OCI-LY7 (cell line): ENCODE measurements around the gene KIF1A. TPM values are rescaled to one million over a fixed set of nuclear protein-coding genes. Genes with fewer than 3 reads are reported as not detected.

Experiments
- BruUV-seq: library from RNA; stranded (reverse); fragments of 400-500 nt; replicated peaks from 2 replicates; lab custom pipeline; 2021; lab: Mats Ljungman, UMichigan
- CTCF ChIA-PET: fragments of 300-600 bp; sonication (Branson Sonifier 250); formaldehyde crosslinking; loops from one replicate; lab custom pipeline; 2022; ENCODE audit warnings: antibody characterized with exemption; ENCODE audit not compliant: unreplicated experiment; lab: Charles Lee
- POLR2A ChIA-PET: fragments of 300-600 bp; sonication (Branson Sonifier 250); formaldehyde crosslinking; loops from one replicate; lab custom pipeline; 2022; ENCODE audit warnings: antibody characterized with exemption; lab: Charles Lee
- DNase-seq: peaks from one replicate; pipeline ENCODE4 v3.0.0-alpha.2; 2015; ENCODE audit warnings: low spot score
- H2AFZ ChIP-seq: fragments of 200-600 bp; sonication (generic), shearing (Covaris generic); 2 replicates; pipeline ENCODE4 v1.6.1; 2014; ENCODE audit warnings: mild to moderate bottlenecking, antibody characterized with exemption, low read length, moderate library complexity
- H3K27ac ChIP-seq: fragments of 200-600 bp; sonication (generic); 2 replicates; pipeline ENCODE4 v1.5.1; 2014; ENCODE audit warnings: mixed run types, low read depth, mild to moderate bottlenecking, moderate library complexity, low read length, inconsistent platforms; ENCODE audit not compliant: poor library complexity, severe bottlenecking
- H3K36me3 ChIP-seq: fragments of 200-600 bp; sonication (generic); 2 replicates; pipeline ENCODE4 v1.6.1; 2014; ENCODE audit warnings: mild to moderate bottlenecking, antibody characterized with exemption, low read length, moderate library complexity, mixed read lengths; ENCODE audit not compliant: insufficient read depth
- H3K4me1 ChIP-seq: fragments of 200-600 bp; sonication (generic); 2 replicates; pipeline ENCODE4 v1.5.1; 2014; ENCODE audit warnings: mild to moderate bottlenecking, low read length; ENCODE audit not compliant: insufficient read depth, poor library complexity, severe bottlenecking
- H3K4me2 ChIP-seq: fragments of 200-600 bp; sonication (generic); 2 replicates; pipeline ENCODE4 v1.6.1; 2014; ENCODE audit warnings: mild to moderate bottlenecking, low read length
- H3K4me3 ChIP-seq: fragments of 200-600 bp; sonication (generic); 2 replicates; pipeline ENCODE4 v1.5.1; 2014; ENCODE audit warnings: mild to moderate bottlenecking, low read depth, low read length; ENCODE audit not compliant: poor library complexity, severe bottlenecking
- H3K79me2 ChIP-seq: fragments of 200-600 bp; sonication (generic); 2 replicates; pipeline ENCODE4 v1.6.1; 2016; ENCODE audit warnings: low read depth, mild to moderate bottlenecking, low read length, moderate library complexity, mixed read lengths; ENCODE audit not compliant: insufficient read depth
- H3K9me2 ChIP-seq: fragments of 200-600 bp; sonication (generic); 2 replicates; pipeline ENCODE4 v1.6.1; 2016; ENCODE audit warnings: mild to moderate bottlenecking, low read length, mixed read lengths; ENCODE audit not compliant: insufficient read depth
- H3K9me3 ChIP-seq: fragments of 200-600 bp; sonication (generic); 2 replicates; pipeline ENCODE4 v1.6.1; 2014; ENCODE audit warnings: mild to moderate bottlenecking, mixed run types, low read length, mixed read lengths
- H4K20me1 ChIP-seq: fragments of 200-600 bp; sonication (generic); 2 replicates; pipeline ENCODE4 v1.6.1; 2014; ENCODE audit warnings: mild to moderate bottlenecking, antibody characterized with exemption, low read length, moderate library complexity, mixed read lengths; ENCODE audit not compliant: insufficient read depth
- EZH2phosphoT487 ChIP-seq: fragments of 200-600 bp; sonication (generic); IDR thresholded peaks from 2 replicates; pipeline ENCODE4 v1.6.1; 2018; ENCODE audit warnings: low read depth, borderline replicate concordance, mild to moderate bottlenecking, mixed run types, antibody characterized with exemption, low read length, moderate library complexity, mixed read lengths
- intact Hi-C: fragments of 100-400 bp; cut with micrococcal nuclease; formaldehyde crosslinking; loops from one replicate; pipeline ENCODE4 v1.10.0; 2022; ENCODE audit not compliant: unreplicated experiment
- total RNA-seq, 2 experiments: library from RNA; depleted of rRNA in 1 of 2; stranded (reverse); fragments of >200 nt in 1 of 2; shearing (Covaris generic) in 1 of 2; gene quantifications; 2 replicates each; pipeline ENCODE4 v1.2.3, GENCODE V29; 2014 to 2022
- TF ChIP-seq, protein P1 (sequence below): fragments of 200-600 bp; sonication (generic); conservative IDR thresholded peaks from 2 replicates; pipeline ENCODE4 v1.5.1; 2014; ENCODE audit warnings: mild to moderate bottlenecking, antibody characterized with exemption, low read length, moderate library complexity, mixed read lengths

The KIF1A gene
- total RNA-seq, 2 experiments from 2014 or later = not detected

DNA sequence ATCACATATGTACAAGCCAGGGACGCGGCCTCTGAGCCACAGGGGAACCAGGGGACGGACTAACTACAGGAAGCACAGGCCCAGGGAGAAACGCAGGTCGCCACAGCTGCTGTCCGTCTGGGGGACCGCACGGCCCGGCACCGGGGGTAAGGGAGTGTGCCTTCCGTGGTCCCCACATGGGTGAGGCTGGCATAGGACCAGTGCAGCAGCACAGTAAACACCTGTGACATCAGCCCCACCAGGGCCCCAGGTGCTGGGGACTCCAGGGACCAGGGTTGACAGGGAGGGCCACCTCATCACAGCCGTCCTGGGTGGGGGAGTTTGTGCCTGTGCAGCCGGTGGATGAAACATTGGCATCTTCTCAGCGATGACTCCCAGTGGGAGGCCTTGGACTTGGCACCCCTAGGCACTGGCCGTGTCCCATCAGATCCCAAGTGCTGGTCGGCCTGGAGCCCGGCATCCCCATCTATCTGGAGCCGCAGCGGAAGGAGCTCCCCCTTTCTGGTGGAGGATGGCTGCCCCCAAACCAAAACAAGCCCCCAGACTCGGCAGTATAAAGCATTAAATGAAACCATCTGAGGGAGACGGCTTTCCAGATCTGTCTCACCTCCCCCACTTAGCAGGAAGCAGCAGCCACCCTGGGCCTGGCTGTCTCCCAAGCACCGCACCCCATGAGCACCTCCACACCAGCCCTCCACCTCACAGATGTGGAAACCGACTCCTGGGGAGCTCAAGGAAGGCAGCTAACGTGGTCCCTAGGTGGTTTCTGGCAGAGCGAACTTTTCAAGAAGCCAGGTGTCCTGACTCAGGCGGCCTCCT lies 105.9 kb downstream of the KIF1A start:
- H2AFZ ChIP-seq = no peak overlapping the region
- H3K4me2 ChIP-seq = no peak overlapping the region
- H3K4me1 ChIP-seq = no peaks in the 10 kb centered on the region
- no TSS peak for BruUV-seq
- no peak overlapping the region for H3K4me3 ChIP-seq
- no peaks in the 10 kb centered on the region for H3K9me2 ChIP-seq
- TF ChIP-seq EZH2phosphoT487 = no peak
- TF ChIP-seq, protein P1, sequence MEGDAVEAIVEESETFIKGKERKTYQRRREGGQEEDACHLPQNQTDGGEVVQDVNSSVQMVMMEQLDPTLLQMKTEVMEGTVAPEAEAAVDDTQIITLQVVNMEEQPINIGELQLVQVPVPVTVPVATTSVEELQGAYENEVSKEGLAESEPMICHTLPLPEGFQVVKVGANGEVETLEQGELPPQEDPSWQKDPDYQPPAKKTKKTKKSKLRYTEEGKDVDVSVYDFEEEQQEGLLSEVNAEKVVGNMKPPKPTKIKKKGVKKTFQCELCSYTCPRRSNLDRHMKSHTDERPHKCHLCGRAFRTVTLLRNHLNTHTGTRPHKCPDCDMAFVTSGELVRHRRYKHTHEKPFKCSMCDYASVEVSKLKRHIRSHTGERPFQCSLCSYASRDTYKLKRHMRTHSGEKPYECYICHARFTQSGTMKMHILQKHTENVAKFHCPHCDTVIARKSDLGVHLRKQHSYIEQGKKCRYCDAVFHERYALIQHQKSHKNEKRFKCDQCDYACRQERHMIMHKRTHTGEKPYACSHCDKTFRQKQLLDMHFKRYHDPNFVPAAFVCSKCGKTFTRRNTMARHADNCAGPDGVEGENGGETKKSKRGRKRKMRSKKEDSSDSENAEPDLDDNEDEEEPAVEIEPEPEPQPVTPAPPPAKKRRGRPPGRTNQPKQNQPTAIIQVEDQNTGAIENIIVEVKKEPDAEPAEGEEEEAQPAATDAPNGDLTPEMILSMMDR = no peak
- no peaks in the 10 kb centered on the region for H3K9me3 ChIP-seq
- intact Hi-C loops = no loop called here
- H3K36me3 ChIP-seq = no peaks in the 10 kb centered on the region
- no peaks in the 10 kb centered on the region for H3K79me2 ChIP-seq
- DNase-seq = no peak
- CTCF ChIA-PET = no interaction called here
- no peak overlapping the region for H3K27ac ChIP-seq
- POLR2A ChIA-PET = no interaction called here
- H4K20me1 ChIP-seq = no peaks in the 10 kb centered on the region

DNA sequence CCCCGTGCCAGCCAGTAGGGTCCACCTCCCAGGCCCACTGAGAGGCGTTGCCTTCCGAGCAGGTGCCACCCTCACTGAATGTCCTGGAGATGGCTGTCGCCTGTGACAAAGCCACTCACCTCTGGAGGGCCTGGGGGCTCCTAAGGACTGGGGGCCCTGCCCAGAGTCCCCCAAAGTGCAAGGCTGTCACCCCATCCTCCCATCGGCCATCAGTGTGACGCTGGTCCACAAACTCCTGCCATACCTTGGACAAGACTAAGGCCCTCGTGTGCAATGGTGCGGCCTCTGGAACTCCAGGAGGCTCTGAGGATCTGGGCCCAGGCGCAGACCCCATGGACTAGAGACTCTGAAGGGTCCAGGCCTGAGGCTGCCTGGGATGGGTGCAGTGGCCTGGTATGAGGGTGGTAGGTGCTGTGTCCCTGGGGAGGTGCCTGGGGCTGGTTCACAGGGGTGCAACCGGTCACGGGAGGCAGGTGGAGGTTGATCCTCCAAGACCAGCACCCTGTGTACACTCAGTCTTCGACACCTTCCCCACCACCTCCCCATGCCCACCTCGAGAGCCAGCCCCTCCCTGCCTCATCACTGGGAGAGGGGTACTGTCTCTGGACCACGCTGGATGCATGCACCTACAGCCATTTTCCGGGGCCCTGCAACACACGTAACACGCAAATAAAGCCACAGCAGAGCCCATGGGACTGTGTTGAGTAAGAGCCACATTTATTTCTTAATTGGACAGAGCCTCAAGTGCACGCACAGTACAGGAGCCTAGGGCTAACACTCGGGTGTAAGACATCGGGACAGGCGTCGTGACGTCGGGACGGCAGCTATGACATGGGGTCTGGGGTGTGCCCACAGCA lies 106.7 kb downstream of the KIF1A start:
- no peaks in the 10 kb centered on the region for H4K20me1 ChIP-seq
- no peaks in the 10 kb centered on the region for H3K79me2 ChIP-seq
- intact Hi-C loops = no loop called here
- no peak overlapping the region for H3K27ac ChIP-seq
- ChIA-PET CTCF (no interaction called here), POLR2A (no interaction called here)
- BruUV-seq = no TSS peak
- H3K4me1 ChIP-seq = no peaks in the 10 kb centered on the region
- H3K9me3 ChIP-seq = no peaks in the 10 kb centered on the region
- H3K36me3 ChIP-seq = no peaks in the 10 kb centered on the region
- no peak overlapping the region for H3K4me2 ChIP-seq
- no peak overlapping the region for H2AFZ ChIP-seq
- no peaks in the 10 kb centered on the region for H3K9me2 ChIP-seq
- H3K4me3 ChIP-seq = no peak overlapping the region
- no peak for TF ChIP-seq EZH2phosphoT487
- TF ChIP-seq, protein P1 = no peak
- no peak for DNase-seq
